Nephron progenitor cell (in vitro differentiated cells): ENCODE measurements around the gene DENND4B.

Experiments used
- DNase-seq: peaks from one replicate; pipeline ENCODE4 v3.0.0; 2021
- H3K27ac Mint-ChIP-seq: 2 replicates; pipeline ENCODE4 v1.8.0; 2021; ENCODE audit warnings: mild to moderate bottlenecking, moderate library complexity, mixed read lengths
- H3K27me3 Mint-ChIP-seq: 2 replicates; pipeline ENCODE4 v1.8.0; 2021; ENCODE audit warnings: mild to moderate bottlenecking, low read depth, mixed read lengths; ENCODE audit not compliant: poor library complexity
- H3K36me3 Mint-ChIP-seq: 2 replicates; pipeline ENCODE4 v1.8.0; 2021; ENCODE audit warnings: low read depth, mixed read lengths
- H3K4me1 Mint-ChIP-seq: 2 replicates; pipeline ENCODE4 v1.8.0; 2021; ENCODE audit warnings: mixed read lengths
- H3K4me3 Mint-ChIP-seq: 2 replicates; pipeline ENCODE4 v1.8.0; 2021; ENCODE audit warnings: mild to moderate bottlenecking, moderate library complexity, mixed read lengths
- H3K9me3 Mint-ChIP-seq: 2 replicates; pipeline ENCODE4 v1.8.0; 2021; ENCODE audit warnings: mild to moderate bottlenecking, moderate library complexity, mixed read lengths
- TF ChIP-seq, protein P1 (sequence below): fragments of 200-600 bp; sonication (generic); IDR thresholded peaks from 2 replicates; pipeline ENCODE4 v1.5.0; 2021; ENCODE audit warnings: antibody characterized with exemption

The DENND4B gene

DNA sequence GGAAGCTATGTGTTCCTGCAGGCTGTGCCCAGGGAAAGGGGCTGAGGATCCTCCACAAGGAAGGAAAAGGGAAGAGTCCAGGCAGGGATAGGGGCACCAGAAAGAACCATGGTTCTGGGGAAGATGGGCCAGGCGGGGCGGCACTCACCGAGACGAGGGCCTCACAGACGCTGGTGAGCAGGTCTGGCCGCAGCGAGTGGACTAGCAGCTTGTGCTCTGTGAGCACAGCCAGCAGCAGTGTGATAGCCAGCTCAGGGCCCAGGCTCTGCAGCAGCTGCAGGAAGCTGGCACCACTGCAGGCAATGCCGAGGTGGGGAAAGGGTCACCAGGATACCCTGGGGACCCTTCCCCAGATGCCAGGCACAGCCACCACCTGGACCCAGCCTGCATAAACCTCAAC is 5.8 kb downstream of the DENND4B start:
- no peak overlapping the region for H3K27ac Mint-ChIP-seq
- H3K4me3 Mint-ChIP-seq = no peak overlapping the region
- no peak for DNase-seq

DNA sequence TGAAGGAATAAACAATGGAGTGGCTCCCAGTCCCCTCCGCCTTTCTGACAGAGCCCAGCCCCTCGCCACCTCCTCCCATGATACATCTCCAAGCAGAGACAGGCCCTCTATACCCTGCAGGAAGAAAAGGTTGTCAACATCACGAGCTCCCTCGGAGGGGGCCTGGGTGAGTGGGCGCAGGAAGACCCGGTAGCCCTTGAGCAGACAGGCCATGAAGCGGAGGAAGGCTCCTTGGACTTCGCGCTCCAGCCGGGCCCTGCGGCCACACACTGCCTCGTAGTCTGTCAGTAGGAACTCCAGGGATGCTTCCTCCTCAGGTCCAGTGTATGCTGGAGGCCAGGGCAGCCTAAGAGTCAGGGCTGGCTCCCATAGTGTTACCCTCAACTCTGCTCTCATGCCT is 7.0 kb downstream of the DENND4B start:
- no peak for DNase-seq
- Mint-ChIP-seq H3K27me3 (peaks cover 2% of the 10 kb centered on the region), H3K27ac (no peak overlapping the region), H3K9me3 (no peaks in the 10 kb centered on the region), H3K4me1 (peaks cover 3% of the 10 kb centered on the region), H3K36me3 (peaks cover 52% of the 10 kb centered on the region), H3K4me3 (no peak overlapping the region)
- TF ChIP-seq, protein P1, sequence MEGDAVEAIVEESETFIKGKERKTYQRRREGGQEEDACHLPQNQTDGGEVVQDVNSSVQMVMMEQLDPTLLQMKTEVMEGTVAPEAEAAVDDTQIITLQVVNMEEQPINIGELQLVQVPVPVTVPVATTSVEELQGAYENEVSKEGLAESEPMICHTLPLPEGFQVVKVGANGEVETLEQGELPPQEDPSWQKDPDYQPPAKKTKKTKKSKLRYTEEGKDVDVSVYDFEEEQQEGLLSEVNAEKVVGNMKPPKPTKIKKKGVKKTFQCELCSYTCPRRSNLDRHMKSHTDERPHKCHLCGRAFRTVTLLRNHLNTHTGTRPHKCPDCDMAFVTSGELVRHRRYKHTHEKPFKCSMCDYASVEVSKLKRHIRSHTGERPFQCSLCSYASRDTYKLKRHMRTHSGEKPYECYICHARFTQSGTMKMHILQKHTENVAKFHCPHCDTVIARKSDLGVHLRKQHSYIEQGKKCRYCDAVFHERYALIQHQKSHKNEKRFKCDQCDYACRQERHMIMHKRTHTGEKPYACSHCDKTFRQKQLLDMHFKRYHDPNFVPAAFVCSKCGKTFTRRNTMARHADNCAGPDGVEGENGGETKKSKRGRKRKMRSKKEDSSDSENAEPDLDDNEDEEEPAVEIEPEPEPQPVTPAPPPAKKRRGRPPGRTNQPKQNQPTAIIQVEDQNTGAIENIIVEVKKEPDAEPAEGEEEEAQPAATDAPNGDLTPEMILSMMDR = no peak

More for the DNA sequence above, 5.8 kb downstream of the DENND4B start:
- peaks cover 15% of the 10 kb centered on the region for H3K4me1 Mint-ChIP-seq
- no peaks in the 10 kb centered on the region for H3K9me3 Mint-ChIP-seq
- TF ChIP-seq, protein P1 = no peak
- H3K27me3 Mint-ChIP-seq = peaks cover 2% of the 10 kb centered on the region
- peaks cover 40% of the 10 kb centered on the region for H3K36me3 Mint-ChIP-seq

DNA sequence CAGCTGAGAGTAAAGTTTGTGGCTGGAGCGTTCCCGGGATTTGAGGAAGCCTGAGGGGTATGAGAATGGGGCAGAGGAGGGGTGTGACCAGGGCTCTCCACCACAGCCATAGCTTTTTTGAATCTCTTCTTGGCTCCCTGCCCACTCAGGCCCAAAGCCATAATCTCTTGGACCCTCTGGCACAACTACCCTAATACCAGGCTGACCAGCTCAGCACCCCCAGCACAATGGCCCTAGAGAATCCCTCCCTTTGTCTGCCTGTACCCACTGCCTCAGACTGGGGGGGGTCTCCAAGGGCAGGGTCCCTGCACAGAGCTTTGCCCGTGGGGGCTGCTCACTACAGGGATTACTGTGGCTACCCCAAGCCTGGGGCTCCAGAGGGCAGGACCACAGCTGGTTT is 7.5 kb downstream of the DENND4B start:
- Mint-ChIP-seq H3K4me1 (no peaks in the 10 kb centered on the region), H3K27me3 (peaks cover 2% of the 10 kb centered on the region), H3K27ac (no peak overlapping the region), H3K36me3 (peaks cover 55% of the 10 kb centered on the region), H3K9me3 (no peaks in the 10 kb centered on the region), H3K4me3 (no peak overlapping the region)
- no peak for DNase-seq
- TF ChIP-seq, protein P1 = no peak

DNA sequence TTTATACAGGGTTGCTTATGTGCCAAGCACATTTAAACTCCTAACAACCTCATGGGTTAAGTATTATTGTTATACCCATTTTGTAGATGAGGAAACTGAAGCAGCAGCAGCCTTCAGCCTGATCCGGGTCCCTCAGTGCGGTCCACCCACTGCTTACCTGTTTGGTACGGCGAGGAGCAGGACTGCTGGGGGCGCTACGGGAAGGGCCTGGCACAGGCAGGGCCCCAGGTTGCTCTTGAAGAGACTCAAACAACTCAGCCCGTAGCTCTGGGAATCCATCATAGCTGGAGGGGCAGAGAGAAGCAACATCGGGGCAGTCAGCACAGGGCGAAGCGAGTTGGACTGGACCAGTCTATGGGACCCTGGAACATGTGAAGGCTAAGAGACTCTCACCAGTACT is 9.2 kb downstream of the DENND4B start:
- no peak for DNase-seq
- H3K4me3 Mint-ChIP-seq = no peak overlapping the region
- H3K27ac Mint-ChIP-seq = no peak overlapping the region
- no peaks in the 10 kb centered on the region for H3K9me3 Mint-ChIP-seq
- TF ChIP-seq, protein P1 = no peak
- no peaks in the 10 kb centered on the region for H3K4me1 Mint-ChIP-seq
- H3K27me3 Mint-ChIP-seq = peaks cover 2% of the 10 kb centered on the region
- H3K36me3 Mint-ChIP-seq = peaks cover 60% of the 10 kb centered on the region

DNA sequence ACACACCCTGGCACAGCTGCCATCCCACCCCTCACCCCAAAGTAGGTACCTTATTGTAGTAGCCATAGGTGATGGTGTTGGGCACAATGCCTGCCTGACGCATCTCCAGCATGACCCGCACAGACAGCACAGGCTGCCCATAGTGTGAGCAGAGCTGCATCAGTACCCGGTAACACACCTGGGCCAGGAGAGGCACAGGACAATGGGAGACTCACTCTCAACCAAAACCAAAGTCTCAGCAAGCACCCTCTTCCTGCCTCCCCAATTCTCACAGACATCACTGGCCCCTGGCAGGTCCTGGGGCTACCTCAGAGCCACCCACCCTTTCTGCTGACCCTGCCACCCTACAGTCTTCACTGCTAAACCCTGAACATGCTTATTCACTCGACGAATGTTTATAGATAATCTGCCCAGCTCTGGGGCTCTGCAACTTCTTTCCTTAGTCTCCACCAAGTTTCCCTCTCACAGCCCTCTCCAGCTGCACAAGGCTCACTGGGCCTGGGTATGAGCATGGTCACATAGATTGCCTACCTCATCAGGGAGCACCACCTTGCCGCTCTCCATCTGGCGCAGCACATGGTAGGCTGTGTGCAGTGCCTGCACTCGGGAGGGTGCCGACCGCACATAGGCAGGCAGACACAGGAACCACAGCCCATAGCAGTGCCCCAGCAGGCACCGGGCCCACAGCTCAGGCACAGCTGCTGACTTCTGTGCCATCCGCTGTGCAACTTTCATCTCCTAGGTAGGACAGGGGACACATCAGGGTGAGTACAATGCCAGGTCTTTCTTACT is 10.3 kb downstream of the DENND4B start:
- H3K27me3 Mint-ChIP-seq = peaks cover 2% of the 10 kb centered on the region
- no peak for DNase-seq
- H3K4me3 Mint-ChIP-seq = no peak overlapping the region
- TF ChIP-seq, protein P1 = no peak
- no peak overlapping the region for H3K27ac Mint-ChIP-seq
- H3K36me3 Mint-ChIP-seq = peaks cover 61% of the 10 kb centered on the region
- H3K4me1 Mint-ChIP-seq = no peaks in the 10 kb centered on the region
- no peaks in the 10 kb centered on the region for H3K9me3 Mint-ChIP-seq

DNA sequence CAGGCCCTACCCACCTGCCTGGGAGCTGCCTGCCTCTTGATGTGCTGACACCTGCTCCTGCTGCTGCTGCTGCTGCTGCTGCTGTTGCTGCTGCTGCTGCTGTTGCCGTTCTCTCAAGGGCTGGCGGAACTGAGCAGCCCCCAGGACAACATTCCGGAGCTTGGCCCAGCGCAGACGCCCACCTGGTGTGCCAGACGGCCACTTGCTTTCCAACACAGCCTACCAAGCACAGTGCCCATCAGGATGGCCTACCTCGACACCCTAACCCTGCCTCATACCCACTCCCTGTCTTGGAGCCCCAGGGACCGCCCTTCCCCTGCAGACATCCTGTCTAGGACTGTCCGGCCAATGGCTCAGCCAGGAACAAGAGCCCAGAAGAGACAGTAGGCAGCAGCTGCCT is 11.8 kb downstream of the DENND4B start:
- H3K9me3 Mint-ChIP-seq = no peaks in the 10 kb centered on the region
- no peak overlapping the region for H3K4me3 Mint-ChIP-seq
- no peaks in the 10 kb centered on the region for H3K4me1 Mint-ChIP-seq
- no peak overlapping the region for H3K27ac Mint-ChIP-seq
- TF ChIP-seq, protein P1 = no peak
- no peak for DNase-seq
- peaks cover 58% of the 10 kb centered on the region for H3K36me3 Mint-ChIP-seq
- H3K27me3 Mint-ChIP-seq = peaks cover 2% of the 10 kb centered on the region
